Sigmoid colon (tissue), 4 donors: ENCODE measurements around the gene TMEM179.

ENCODE experiments used
- EP300 ChIP-seq, 4 donors: sonication (generic); formaldehyde crosslinking; IDR thresholded peaks; one replicate each; pipeline ENCODE4 v1.6.1; 2017; ENCODE audit warnings: antibody characterized with exemption in 4 of 4
- POLR2A ChIP-seq, 2 donors: fragments of 450-650 bp; IDR thresholded peaks; one replicate each; pipeline ENCODE4 v1.6.1; 2016; ENCODE audit warnings: antibody characterized with exemption in 2 of 2, mild to moderate bottlenecking in 2 of 2, moderate library complexity in 2 of 2
- POLR2AphosphoS5 ChIP-seq, 4 donors: sonication (generic); formaldehyde crosslinking; IDR thresholded peaks; one replicate each; pipeline ENCODE4 v1.6.1; 2017; ENCODE audit warnings: antibody characterized with exemption in 4 of 4
- TF ChIP-seq, protein P1 (sequence below), 4 experiments: fragments of 450-650 bp in 3 of 4; fragments of 200-600 bp in 1 of 4; IDR thresholded peaks; one replicate each; pipeline ENCODE4 v1.5.1; 2016 to 2019; ENCODE audit warnings: antibody characterized with exemption in 4 of 4, mild to moderate bottlenecking in 3 of 4, moderate library complexity in 2 of 4

DNA sequence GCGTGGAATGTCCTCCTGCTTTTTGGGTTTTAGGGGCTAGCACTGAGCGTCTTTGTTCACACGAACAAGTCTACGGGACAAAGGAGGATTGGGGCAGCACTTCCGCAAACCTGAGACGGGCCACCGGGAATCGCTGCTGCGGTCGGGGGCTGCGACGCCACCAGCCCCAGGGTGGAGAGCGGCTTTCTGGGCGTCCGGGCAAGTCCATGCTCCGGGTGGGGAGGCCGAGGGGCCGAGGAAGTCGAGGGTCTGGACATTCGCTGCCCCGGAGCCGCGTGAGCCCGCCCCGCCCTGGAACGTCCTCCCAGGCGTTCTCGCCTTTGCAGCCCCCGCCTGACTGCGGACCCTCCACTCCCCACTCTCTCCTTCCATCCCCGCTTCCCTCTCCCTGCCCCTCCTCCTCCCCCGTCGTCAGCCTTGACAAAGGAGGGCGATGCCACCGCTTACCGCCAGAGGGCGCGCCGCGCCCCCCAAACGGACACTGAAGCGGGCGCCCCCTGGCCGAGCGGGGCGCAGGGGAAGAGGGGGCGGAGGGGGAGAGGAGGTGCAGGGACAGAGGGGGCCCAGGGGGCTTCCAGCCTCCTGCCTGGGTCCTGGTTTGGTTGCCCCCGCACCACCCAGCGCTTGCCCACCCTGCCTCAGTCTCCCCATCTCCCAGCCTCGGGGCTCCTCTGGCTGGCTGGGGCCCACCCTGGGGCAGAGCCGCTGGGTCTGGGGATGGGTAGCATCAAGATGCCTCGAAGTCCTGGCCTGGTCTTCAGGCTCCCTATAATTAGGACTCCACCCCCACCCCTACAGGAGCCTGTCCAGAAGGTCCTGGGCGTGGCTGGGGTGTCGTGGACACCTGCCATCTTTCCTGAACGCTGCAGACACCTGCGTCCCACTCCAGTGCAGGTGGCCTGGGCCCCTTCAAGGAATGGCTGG is 45.7 kb upstream of the TMEM179 start:
- TF ChIP-seq POLR2AphosphoS5 (IDR thresholded peaks at IDR 0.05): no peak
- TF ChIP-seq, protein P1, sequence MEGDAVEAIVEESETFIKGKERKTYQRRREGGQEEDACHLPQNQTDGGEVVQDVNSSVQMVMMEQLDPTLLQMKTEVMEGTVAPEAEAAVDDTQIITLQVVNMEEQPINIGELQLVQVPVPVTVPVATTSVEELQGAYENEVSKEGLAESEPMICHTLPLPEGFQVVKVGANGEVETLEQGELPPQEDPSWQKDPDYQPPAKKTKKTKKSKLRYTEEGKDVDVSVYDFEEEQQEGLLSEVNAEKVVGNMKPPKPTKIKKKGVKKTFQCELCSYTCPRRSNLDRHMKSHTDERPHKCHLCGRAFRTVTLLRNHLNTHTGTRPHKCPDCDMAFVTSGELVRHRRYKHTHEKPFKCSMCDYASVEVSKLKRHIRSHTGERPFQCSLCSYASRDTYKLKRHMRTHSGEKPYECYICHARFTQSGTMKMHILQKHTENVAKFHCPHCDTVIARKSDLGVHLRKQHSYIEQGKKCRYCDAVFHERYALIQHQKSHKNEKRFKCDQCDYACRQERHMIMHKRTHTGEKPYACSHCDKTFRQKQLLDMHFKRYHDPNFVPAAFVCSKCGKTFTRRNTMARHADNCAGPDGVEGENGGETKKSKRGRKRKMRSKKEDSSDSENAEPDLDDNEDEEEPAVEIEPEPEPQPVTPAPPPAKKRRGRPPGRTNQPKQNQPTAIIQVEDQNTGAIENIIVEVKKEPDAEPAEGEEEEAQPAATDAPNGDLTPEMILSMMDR (IDR thresholded peaks at IDR 0.05): peak; percentile 94 to 99 (median 98)
- no peak for TF ChIP-seq POLR2A (IDR thresholded peaks at IDR 0.05)
- no peak for TF ChIP-seq EP300 (IDR thresholded peaks at IDR 0.05)
